HCT116 (cell line): Measurements from ENCODE around the gene SEPTIN2. TPM values are rescaled to one million over a fixed set of nuclear protein-coding genes. Genes with fewer than 3 reads are reported as not detected.

Source experiments
- ATAC-seq: fragments of 200-7000 bp; cut with Tn5 transposase; 2 replicates; pipeline ENCODE4 v1.9.1; 2020; ENCODE audit warnings: mild to moderate bottlenecking, moderate library complexity
- BruUV-seq: library from RNA; stranded (reverse); fragments of 400-500 nt; replicated peaks from 2 replicates; lab custom pipeline; 2021; lab: Mats Ljungman, UMichigan
- CTCF ChIA-PET: fragments of 300-600 bp; sonication (Branson Sonifier 250); formaldehyde crosslinking; loops from one replicate; lab custom pipeline; 2021; ENCODE audit warnings: antibody characterized with exemption; lab: Charles Lee
- POLR2A ChIA-PET: fragments of 300-600, 350-600 bp; sonication (Branson Sonifier 250); formaldehyde crosslinking; loops from one replicate; lab custom pipeline; 2021; ENCODE audit warnings: antibody characterized with exemption; lab: Charles Lee
- RAD21 ChIA-PET, 2 experiments: fragments of 300-600 bp; sonication (Branson Sonifier 250); formaldehyde crosslinking; loops; one replicate each; lab custom pipeline; 2023; ENCODE audit warnings: low total read pairs in 2 of 2; ENCODE audit not compliant: uncharacterized antibody in 2 of 2, unreplicated experiment in 2 of 2, low non-redundant PET in 1 of 2; lab: Charles Lee
- DNase-seq: peaks from one replicate; pipeline ENCODE4 v3.0.0-alpha.2; 2010; ENCODE audit warnings: low read depth, low spot score
- H2AFZ ChIP-seq: fragments of 200-600 bp; shearing (Covaris generic), sonication (generic); 2 replicates; pipeline ENCODE4 v1.6.1; 2017; ENCODE audit warnings: low read depth, mixed run types, mixed read lengths, antibody characterized with exemption, low read length; ENCODE audit not compliant: poor library complexity, severe bottlenecking
- H3K27ac ChIP-seq: 2 replicates; pipeline ENCODE4 v1.5.1; 2012; ENCODE audit warnings: low read depth, low read length
- H3K27me3 ChIP-seq: fragments of 200-600 bp; sonication (generic); 2 replicates; pipeline ENCODE4 v1.6.1; 2016; ENCODE audit warnings: mixed run types, low read length, mixed read lengths; ENCODE audit not compliant: insufficient read depth
- H3K36me3 ChIP-seq, 2 experiments: fragments of 200-500 bp in 1 of 2; fragments of 200-600 bp in 1 of 2; sonication (Bioruptor generic) in 1 of 2; sonication (generic) in 1 of 2; 2 replicates each; pipeline versions ENCODE4 v1.5.1 to v1.6.1; 2014 to 2016; ENCODE audit warnings: low read length in 2 of 2, inconsistent platforms in 1 of 2, mixed read lengths in 1 of 2, mixed run types in 1 of 2; ENCODE audit not compliant: insufficient read depth in 2 of 2, control insufficient read depth in 1 of 2
- H3K4me1 ChIP-seq, 2 experiments: fragments of 200-600 bp in 1 of 2; sonication (generic) in 1 of 2; 2 replicates each; pipeline versions ENCODE4 v1.5.1 to v1.6.1; 2012 to 2017; ENCODE audit warnings: low read length in 2 of 2, inconsistent platforms in 1 of 2, mild to moderate bottlenecking in 1 of 2, mixed read lengths in 1 of 2, mixed run types in 1 of 2, moderate library complexity in 1 of 2; ENCODE audit not compliant: insufficient read depth in 2 of 2, control insufficient read depth in 1 of 2
- H3K4me2 ChIP-seq: fragments of 200-600 bp; sonication (generic); 2 replicates; pipeline ENCODE4 v1.6.1; 2017; ENCODE audit warnings: mixed run types, low read length, mixed read lengths
- H3K4me3 ChIP-seq, 2 experiments: fragments of 200-600 bp in 1 of 2; sonication (generic) in 1 of 2; replicated peaks in 1 of 2; 2 replicates each; pipeline ENCODE4 v1.5.1; 2011 to 2016; ENCODE audit warnings: low read length in 2 of 2, control low read depth in 1 of 2, low read depth in 1 of 2, mild to moderate bottlenecking in 1 of 2, mixed read lengths in 1 of 2, mixed run types in 1 of 2
- H3K79me2 ChIP-seq: fragments of 200-600 bp; sonication (generic); 2 replicates; pipeline ENCODE4 v1.6.1; 2017; ENCODE audit warnings: mild to moderate bottlenecking, mixed run types, low read length, moderate library complexity, mixed read lengths; ENCODE audit not compliant: insufficient read depth
- H3K9ac ChIP-seq: fragments of 200-600 bp; sonication (generic); 2 replicates; pipeline ENCODE4 v1.6.1; 2016; ENCODE audit warnings: low read length, mixed read lengths
- H3K9me2 ChIP-seq: fragments of 200-600 bp; sonication (generic), shearing (Covaris generic); 2 replicates; pipeline ENCODE4 v1.6.1; 2017; ENCODE audit warnings: mixed run types, mild to moderate bottlenecking, moderate library complexity; ENCODE audit not compliant: insufficient read depth
- H3K9me3 ChIP-seq, 2 experiments: fragments of 200-500 bp in 1 of 2; fragments of 200-600 bp in 1 of 2; sonication (Bioruptor generic) in 1 of 2; sonication (generic) in 1 of 2; 2 replicates each; pipeline ENCODE4 v1.6.1; 2014 to 2017; ENCODE audit warnings: low read length in 2 of 2, mixed read lengths in 2 of 2, inconsistent platforms in 1 of 2, low read depth in 1 of 2, mild to moderate bottlenecking in 1 of 2, mixed run types in 1 of 2, moderate library complexity in 1 of 2; ENCODE audit not compliant: control insufficient read depth in 1 of 2, insufficient read depth in 1 of 2
- H4K20me1 ChIP-seq: fragments of 200-600 bp; sonication (generic), shearing (Covaris generic); 2 replicates; pipeline ENCODE4 v1.6.1; 2017; ENCODE audit warnings: mixed run types, mild to moderate bottlenecking, moderate library complexity; ENCODE audit not compliant: insufficient read depth
- ELF1 ChIP-seq: IDR thresholded peaks from 2 replicates; pipeline ENCODE4 v1.6.1; 2012; ENCODE audit warnings: low read depth, borderline replicate concordance
- EZH2phosphoT487 ChIP-seq: fragments of 200-600 bp; IDR thresholded peaks from 2 replicates; pipeline ENCODE4 v1.6.1; 2018; ENCODE audit warnings: antibody characterized with exemption, borderline replicate concordance
- FOSL1 ChIP-seq: IDR thresholded peaks from 2 replicates; pipeline ENCODE4 v1.6.1; 2012; ENCODE audit warnings: low read depth
- JUND ChIP-seq: IDR thresholded peaks from 2 replicates; pipeline ENCODE4 v1.6.1; 2012
- POLR2A ChIP-seq: IDR thresholded peaks from 2 replicates; pipeline ENCODE4 v1.7.0; 2011; ENCODE audit warnings: borderline replicate concordance; ENCODE audit not compliant: insufficient read depth, insufficient read length; ENCODE audit errors: extremely low read depth
- POLR2AphosphoS5 ChIP-seq: IDR thresholded peaks from 2 replicates; pipeline ENCODE4 v1.6.1; 2011; ENCODE audit warnings: mild to moderate bottlenecking, low read depth, low read length, moderate library complexity
- SP1 ChIP-seq: IDR thresholded peaks from 2 replicates; pipeline ENCODE4 v1.6.1; 2012; ENCODE audit warnings: low read depth
- TCF7L2 ChIP-seq: IDR thresholded peaks from 2 replicates; pipeline ENCODE4 v1.7.0; 2011; ENCODE audit warnings: borderline replicate concordance, inconsistent platforms; ENCODE audit not compliant: insufficient read depth, insufficient read length; ENCODE audit errors: extremely low read depth
- YY1 ChIP-seq: IDR thresholded peaks from 2 replicates; pipeline ENCODE4 v1.6.1; 2011; ENCODE audit warnings: low read length, low read depth, moderate library complexity, mild to moderate bottlenecking; ENCODE audit not compliant: insufficient replicate concordance; ENCODE audit errors: extremely low read depth
- ZFX ChIP-seq: fragments of 450-650 bp; IDR thresholded peaks from 2 replicates; pipeline ENCODE4 v1.6.1; 2017
- ZNF274 ChIP-seq: fragments of 200-500 bp; sonication (Bioruptor generic); IDR thresholded peaks from 2 replicates; pipeline ENCODE4 v1.6.1; 2014; ENCODE audit warnings: mild to moderate bottlenecking, low read depth, low read length, inconsistent platforms
- intact Hi-C: fragments of 100-400 bp; cut with micrococcal nuclease; formaldehyde crosslinking; loops from 2 replicates; pipeline ENCODE4 v1.10.0; 2022
- total RNA-seq: library from RNA; stranded (reverse); gene quantifications from one replicate; pipeline ENCODE4 v1.2.1, GENCODE V29; 2021; ENCODE audit not compliant: unreplicated experiment
- TF ChIP-seq, protein P1 (sequence below): IDR thresholded peaks from 2 replicates; pipeline ENCODE4 v1.6.1; 2012
- TF ChIP-seq, protein P2 (sequence below): IDR thresholded peaks from 2 replicates; pipeline ENCODE4 v1.6.1; 2011; ENCODE audit warnings: mild to moderate bottlenecking, low read length, moderate library complexity; ENCODE audit not compliant: insufficient replicate concordance; ENCODE audit errors: extremely low read depth
- TF ChIP-seq, protein P3 (sequence below): IDR thresholded peaks from 2 replicates; pipeline ENCODE4 v1.6.1; 2012
- TF ChIP-seq, protein P4 (sequence below): IDR thresholded peaks from 2 replicates; pipeline ENCODE4 v1.6.1; 2012; ENCODE audit warnings: low read depth

The SEPTIN2 gene
- total RNA-seq, 1 experiment from 2014 or later: 317 TPM

DNA sequence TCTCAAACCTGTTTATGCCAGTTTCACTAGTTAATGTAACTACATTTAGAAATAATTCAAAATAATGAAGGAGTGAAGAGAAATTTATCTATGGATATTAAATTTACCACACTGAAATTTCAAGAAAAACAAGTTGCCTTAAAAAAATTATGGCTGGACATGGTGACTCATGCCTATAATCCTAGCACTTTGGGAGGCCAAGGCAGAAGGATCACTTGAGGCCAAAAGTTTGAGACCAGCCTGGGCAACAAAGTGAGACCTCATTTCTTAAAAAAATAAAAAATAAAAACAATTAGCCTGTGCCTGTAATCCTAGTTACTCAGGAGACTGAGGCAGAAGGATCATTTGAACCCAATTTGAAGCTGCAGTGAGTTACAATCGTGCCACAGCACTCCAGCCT lies 30.1 kb upstream of the SEPTIN2 start:
- no peak for DNase-seq
- ATAC-seq: no peak
- H2AFZ ChIP-seq: no peak overlapping the region
- no peaks in the 10 kb centered on the region for H3K27me3 ChIP-seq
- ChIA-PET POLR2A (no interaction called here), RAD21 (no interaction called here), CTCF (no interaction called here)
- no peaks in the 10 kb centered on the region for H3K9me3 ChIP-seq
- peaks cover 98% of the 10 kb centered on the region for H3K79me2 ChIP-seq
- H3K4me2 ChIP-seq: no peak overlapping the region
- no peak overlapping the region for H3K9ac ChIP-seq
- TF ChIP-seq, protein P1, sequence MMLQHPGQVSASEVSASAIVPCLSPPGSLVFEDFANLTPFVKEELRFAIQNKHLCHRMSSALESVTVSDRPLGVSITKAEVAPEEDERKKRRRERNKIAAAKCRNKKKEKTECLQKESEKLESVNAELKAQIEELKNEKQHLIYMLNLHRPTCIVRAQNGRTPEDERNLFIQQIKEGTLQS: no peak
- no peak for TF ChIP-seq POLR2AphosphoS5
- TF ChIP-seq FOSL1: no peak
- TF ChIP-seq, protein P2, sequence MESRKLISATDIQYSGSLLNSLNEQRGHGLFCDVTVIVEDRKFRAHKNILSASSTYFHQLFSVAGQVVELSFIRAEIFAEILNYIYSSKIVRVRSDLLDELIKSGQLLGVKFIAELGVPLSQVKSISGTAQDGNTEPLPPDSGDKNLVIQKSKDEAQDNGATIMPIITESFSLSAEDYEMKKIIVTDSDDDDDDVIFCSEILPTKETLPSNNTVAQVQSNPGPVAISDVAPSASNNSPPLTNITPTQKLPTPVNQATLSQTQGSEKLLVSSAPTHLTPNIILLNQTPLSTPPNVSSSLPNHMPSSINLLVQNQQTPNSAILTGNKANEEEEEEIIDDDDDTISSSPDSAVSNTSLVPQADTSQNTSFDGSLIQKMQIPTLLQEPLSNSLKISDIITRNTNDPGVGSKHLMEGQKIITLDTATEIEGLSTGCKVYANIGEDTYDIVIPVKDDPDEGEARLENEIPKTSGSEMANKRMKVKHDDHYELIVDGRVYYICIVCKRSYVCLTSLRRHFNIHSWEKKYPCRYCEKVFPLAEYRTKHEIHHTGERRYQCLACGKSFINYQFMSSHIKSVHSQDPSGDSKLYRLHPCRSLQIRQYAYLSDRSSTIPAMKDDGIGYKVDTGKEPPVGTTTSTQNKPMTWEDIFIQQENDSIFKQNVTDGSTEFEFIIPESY: no peak
- TF ChIP-seq, protein P3, sequence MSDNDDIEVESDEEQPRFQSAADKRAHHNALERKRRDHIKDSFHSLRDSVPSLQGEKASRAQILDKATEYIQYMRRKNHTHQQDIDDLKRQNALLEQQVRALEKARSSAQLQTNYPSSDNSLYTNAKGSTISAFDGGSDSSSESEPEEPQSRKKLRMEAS: no peak
- TF ChIP-seq ZNF274: no peak
- TF ChIP-seq ELF1: no peak
- TF ChIP-seq, protein P4, sequence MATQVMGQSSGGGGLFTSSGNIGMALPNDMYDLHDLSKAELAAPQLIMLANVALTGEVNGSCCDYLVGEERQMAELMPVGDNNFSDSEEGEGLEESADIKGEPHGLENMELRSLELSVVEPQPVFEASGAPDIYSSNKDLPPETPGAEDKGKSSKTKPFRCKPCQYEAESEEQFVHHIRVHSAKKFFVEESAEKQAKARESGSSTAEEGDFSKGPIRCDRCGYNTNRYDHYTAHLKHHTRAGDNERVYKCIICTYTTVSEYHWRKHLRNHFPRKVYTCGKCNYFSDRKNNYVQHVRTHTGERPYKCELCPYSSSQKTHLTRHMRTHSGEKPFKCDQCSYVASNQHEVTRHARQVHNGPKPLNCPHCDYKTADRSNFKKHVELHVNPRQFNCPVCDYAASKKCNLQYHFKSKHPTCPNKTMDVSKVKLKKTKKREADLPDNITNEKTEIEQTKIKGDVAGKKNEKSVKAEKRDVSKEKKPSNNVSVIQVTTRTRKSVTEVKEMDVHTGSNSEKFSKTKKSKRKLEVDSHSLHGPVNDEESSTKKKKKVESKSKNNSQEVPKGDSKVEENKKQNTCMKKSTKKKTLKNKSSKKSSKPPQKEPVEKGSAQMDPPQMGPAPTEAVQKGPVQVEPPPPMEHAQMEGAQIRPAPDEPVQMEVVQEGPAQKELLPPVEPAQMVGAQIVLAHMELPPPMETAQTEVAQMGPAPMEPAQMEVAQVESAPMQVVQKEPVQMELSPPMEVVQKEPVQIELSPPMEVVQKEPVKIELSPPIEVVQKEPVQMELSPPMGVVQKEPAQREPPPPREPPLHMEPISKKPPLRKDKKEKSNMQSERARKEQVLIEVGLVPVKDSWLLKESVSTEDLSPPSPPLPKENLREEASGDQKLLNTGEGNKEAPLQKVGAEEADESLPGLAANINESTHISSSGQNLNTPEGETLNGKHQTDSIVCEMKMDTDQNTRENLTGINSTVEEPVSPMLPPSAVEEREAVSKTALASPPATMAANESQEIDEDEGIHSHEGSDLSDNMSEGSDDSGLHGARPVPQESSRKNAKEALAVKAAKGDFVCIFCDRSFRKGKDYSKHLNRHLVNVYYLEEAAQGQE: no peak
- TF ChIP-seq ZFX: no peak
- no peak for TF ChIP-seq YY1
- no peak for TF ChIP-seq JUND
- no peak for TF ChIP-seq EZH2phosphoT487
- TF ChIP-seq TCF7L2: no peak
- no peak for TF ChIP-seq SP1
- no peak for TF ChIP-seq POLR2A
- H3K4me1 ChIP-seq: peaks cover 3 to 4% of the 10 kb centered on the region in 2 experiments; a peak in 2 of 4 replicates
- peaks cover 25% of the 10 kb centered on the region; the same call in 1 of the 2 replicates for H4K20me1 ChIP-seq
- BruUV-seq: no TSS peak
- 0 out of 4 replicates have a peak, but pooled peaks cover 0 to 4% of the 10 kb centered on the region in 2 experiments for H3K36me3 ChIP-seq
- intact Hi-C loops: no loop called here
- H3K4me3 ChIP-seq: no peak overlapping the region
- H3K27ac ChIP-seq: no peak overlapping the region
- no peaks in the 10 kb centered on the region for H3K9me2 ChIP-seq
